GM18858 (cell line): ENCODE data around the gene HDAC1.
A peak's percentile ranks its signal among the peaks of the same experiment; 100 is the strongest.
"Not testable (repeated sequence)": the region's sequence is repeated elsewhere in the genome, so short reads cannot be mapped to it uniquely, and the experiment has no call there.

Experiments used
- ATAC-seq: cut with Tn5 transposase; IDR thresholded peaks from one replicate; pipeline ENCODE4 v1.9.1; 2021; ENCODE audit not compliant: unreplicated experiment

The HDAC1 gene

DNA sequence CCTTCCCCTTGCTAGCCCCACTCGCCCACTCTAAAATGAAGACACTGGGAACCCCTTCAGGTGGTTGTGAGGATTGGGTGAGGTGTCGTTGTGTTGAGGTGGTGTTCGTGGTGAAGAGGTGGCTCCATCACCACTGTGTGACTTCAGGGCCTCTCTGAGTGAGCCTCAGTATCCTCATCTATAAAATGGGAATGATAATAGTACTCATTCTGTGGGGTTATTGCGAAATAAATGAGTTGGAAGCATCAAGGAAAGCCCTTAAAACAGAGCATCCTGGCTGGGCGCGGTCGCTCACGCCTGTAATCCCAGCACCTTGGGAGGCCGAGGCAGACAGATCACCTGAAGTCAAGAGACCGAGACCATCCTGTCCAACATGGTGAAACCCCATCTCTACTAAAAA lies 50.8 kb downstream of the HDAC1 start:
- ATAC-seq = no peak

DNA sequence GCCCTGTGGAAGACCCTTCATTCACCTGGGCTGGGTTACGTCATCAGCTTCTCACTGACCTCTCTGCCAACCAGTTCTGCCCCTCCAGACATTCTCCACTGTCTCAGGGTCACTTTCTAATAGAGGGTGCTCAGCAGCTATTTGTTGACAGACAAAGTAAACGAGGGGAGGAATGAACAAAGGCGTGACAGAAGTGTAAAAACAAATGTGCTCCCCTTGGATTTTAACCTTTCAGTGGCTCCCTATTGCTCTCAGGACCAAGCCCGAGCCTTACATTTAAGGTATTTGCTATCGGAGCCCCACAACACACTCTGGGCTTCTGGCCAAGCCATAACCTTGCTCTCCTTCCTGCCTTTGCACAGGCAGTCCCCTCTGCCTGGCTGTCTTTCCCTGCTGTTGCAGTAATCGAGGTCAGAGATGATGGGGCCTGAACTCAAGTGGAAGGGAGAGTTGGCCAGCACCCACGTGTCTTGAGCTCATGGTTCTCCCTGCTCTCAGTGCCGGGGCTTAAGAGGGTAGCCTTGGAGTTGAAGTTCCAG lies 53.5 kb downstream of the HDAC1 start:
- no peak for ATAC-seq

DNA sequence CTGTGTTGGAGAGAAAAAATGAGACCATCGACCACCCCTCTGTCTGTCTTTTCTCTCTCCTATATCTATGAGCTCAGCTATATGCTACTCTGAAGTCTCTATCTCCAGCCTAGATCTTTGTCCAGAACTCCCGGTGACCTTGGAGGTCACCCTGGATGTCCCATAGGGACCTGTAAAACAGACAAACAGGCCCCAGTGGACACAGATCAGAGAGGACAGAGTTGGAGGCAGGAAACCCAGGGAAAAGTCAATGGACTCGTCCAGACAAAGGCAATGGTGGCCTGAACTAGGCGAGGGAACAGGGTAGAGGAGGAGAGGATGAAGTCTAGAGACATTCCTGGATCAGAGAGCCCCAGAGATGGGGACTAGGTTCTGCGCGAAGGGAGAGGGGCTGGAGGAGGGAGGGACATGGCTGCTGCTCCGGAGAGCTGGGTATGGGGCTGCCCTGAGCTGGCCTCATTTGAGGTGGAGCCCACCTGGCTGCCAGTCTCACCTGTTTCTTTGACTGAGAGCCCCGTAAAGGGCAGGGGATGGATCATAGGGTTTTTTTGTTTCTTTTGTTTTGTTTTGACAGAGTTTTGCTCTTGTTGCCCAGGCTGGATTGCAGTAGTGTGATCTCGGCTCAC lies 54.8 kb downstream of the HDAC1 start:
- no peak for ATAC-seq

DNA sequence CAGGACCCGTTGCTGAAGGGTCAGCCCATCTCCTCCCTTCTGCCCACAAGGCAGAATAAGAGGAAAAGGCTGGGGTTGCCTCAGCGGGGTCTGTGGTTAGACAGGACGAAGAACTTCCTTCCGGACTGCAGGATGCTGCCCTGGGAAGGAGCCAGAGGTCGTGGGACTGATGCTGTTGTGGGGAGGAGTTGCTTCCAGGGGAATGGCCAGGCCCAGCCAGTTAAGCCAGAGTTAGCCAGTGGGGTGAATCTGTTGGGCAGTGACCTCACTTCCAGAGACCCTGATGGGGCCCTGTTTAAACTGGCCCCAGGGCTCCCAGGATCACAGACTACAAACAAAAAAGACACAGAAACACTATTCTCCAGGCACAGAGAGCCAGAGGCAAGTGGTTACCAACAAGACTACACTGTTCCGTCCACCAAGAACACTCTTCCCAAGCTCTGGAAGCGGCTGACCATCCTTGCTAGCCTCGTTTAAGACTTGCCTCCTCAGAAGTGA lies 57.4 kb downstream of the HDAC1 start:
- ATAC-seq = no peak

DNA sequence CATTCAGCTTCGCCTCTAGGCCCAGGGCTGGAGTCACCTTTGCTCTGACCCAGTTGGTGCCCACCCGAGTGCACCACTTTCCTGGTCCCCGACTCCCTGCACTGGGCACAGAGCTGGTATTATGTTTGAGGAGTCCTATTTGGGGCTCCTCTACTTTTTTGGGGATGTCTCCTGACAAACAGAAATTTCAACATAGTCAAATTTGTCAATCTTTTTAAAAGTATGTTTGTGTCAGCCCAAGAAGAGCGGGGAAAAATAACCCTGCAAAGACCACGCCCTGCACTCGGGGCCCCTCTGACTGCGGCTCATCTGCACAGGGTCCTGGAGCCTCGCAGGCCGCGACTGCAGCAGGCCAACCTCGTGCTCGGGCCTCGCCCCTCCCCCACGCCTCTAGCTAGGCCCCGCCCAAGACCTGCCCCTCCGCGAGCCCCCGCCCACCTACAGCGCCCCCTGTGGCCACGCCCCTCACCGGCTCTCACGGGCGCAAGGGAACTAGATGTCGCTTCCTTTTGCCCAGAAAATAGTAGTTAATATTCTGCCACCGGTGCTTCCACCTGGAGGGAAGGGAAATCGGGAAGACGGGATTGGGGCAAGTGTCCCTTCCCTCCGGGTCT lies 59.0 kb downstream of the HDAC1 start:
- ATAC-seq = no peak

DNA sequence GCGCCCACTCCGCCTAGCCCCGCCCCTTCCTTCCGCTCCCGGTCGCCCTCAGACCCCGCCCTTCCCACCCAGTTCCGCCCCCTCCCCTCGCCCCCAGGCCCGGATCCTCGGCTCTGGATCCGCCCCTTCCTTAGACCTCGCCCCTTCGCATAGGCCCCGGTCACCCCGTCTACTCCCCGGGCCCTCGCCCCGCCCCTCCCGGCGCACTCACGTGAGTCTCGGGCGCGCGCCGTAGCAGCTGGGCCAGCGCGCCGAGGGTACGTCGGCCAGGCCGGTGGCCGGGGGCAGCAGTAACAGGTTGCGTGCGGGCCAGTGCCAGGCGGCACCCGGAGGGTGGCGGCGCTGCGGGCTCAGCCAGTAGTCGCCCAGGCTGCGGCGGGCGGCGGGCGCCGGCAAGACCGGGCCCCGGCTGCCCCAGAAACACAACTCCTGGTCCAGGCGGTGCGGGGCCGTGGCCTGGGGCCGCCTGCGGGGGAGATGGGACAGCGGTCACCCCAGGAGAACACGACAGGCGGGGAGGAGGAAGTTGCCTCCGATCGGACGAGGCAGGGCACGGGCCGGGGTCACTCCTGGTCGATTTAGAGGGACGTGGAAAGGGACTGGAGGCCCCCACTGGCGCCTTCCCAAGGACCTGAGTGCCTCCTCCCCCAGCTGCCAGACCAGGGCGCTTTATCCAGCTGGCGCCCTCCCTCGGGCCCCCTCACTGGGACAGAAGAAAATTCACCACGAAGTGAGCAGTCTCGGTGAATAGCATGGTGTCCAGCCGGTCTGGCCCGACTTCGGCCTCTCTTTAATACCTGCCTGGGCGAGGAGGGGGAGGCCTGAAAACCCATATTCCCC lies 59.7 kb downstream of the HDAC1 start:
- ATAC-seq = peak; percentile 75

DNA sequence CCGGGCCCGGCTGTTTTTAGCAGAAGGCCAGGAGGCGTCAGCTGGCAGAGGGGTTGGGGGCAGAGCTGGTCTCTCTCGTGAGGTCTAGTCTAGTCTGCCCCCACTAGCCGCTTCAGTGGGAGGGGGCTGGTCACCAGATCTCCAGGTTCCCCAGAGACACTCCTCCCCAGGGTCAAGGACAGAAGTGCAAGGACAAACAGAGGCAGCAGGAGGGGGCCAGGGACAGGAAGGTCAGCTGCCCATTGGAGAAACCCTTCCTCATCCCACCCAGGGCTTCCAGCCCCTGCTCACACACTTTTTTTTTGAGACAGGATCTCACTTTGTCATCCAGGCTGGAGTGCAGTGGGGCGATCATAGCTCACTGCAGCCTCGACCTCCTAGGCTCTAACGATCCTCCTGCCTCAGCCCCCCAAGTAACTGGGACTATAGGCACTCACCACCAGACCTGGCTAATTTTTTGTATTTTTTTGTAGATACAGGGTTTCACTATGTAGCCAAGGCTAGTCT lies 60.4 kb downstream of the HDAC1 start:
- ATAC-seq = no peak

DNA sequence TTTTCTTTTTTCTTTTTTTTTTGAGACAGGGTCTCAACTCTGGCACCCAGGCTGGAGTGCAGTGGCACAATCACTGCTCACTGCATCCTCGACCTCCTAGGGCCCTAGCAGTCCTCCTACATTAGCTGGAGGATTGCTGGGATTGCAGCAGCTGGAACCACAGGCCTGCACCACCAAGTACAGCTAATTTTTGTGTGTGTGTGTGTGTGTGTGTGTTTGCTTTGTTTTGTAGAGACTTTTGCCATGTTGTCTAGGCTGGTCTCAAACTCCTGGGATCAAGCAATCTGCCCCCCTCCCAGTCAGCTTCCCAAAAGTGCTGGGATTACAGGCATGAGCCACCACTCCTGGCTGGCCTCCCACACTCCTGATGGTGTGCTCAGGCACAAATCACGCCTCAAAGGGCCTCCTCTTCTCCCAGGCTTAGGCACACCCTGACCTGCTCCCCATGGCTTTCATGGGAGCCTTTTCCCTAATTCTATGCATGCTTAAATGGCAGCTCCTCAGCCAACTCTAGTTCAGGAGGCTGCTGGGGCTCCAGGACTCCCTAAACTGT lies 61.0 kb downstream of the HDAC1 start:
- ATAC-seq = no peak

DNA sequence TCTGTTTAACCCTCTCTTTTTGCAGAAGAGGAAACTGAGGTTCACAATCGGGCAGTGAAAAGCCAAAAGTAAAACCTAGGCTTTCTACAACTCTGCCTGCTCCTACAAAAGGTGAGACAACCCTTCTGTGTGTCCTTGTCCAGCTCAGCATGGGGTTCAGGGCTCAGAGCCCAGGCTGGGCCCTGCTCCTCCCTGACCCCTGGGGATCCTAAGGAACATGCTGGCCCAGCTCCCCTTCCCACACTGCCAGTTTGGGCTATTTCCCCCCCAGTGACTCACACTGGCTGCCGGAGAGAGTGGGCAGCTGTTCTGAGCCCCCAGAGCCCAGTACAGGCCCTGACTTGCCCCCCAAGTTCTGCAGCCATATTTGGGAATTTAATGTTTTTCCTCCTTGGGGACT lies 61.5 kb downstream of the HDAC1 start:
- no peak for ATAC-seq

DNA sequence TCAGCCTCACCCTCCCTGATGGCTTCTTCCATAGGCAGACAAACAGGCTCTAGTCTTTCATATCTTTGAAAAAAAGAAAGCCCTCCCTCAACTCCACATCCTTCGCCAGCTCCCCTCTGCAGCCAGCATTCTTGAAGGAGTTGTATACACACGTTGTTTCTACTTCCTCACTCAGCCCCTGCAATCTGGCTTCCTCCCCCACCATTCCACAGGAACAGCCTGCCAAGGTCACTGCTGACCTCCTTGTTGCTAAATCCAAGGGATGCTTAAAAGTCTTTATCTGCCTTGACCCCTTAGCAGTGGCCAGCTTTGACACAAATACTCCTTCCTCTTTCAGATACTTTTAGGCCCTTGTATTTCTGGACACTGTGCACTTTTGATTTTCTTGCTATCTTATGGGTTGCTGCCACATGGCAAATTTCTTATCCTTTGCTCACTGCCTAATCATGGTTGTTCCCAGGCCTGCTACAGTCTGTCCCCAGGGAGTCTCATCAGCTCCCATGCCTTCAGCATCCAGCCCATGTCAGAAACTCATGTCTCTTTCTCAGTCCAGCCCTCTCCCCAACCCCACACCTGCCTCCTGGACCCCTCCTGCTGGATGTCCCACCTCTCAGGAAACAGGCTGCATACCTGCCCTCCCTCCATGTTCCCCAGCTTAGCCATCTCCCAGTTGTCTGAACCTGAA lies 62.1 kb downstream of the HDAC1 start:
- ATAC-seq = no peak

DNA sequence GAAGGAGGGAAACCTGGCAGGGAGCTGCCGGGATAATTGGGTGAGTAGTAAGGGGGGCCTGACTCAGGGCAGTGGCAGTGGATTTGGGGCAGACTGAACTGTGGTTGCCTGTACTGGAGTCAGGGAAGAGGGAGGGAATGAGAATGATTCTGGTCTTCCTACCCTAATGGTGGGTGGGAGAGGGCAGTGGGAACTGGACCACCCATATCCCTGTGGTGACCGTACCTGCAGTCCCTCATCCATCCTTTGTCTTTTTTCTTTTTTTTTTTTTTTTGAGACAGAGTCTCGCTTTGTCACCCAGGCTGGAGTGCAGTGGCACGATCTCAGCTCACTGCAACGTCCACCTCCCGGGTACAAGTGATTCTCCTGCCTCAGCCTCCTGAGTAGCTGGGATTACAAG lies 63.9 kb downstream of the HDAC1 start:
- not testable (repeated sequence) for ATAC-seq

DNA sequence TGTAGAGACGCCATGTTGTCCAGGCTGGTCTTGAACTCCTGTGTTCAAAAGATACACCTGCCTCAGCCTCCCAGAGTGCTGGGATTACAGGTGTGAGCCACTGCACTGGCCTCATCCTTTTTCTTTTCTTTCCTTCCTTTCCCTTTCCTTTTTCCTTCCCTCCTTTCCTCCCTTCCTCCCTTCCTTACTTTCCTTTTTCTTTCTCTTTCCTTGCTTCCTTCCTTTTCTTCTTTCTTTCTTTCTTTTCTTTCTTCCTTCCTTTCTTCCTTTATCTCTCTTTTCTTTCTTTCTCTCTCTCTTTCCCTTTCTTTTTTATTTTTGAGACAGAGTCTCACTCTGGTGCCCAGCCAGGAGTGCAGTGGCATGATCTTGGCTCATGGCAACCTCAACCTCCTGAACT lies 64.6 kb downstream of the HDAC1 start:
- no peak for ATAC-seq

DNA sequence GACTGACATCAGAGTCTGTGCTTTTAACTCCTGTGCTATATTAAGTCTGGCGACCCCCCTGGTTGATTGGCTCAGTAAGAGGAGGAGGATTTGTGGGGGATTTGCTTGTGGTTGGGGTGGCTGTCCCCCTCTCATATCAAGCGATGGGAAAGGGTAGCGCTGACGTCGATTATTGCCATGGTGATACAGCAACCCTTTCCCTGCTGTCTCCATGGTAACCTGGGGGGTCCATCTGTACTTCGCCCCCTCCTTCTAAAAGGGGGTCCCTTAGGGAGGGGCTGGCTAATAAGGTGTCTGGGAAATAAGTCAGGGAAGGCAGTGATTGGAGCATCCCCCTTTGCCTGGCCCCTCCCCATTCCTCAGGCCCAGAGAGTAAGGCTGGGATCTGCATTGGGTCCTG lies 65.7 kb downstream of the HDAC1 start:
- ATAC-seq = no peak

DNA sequence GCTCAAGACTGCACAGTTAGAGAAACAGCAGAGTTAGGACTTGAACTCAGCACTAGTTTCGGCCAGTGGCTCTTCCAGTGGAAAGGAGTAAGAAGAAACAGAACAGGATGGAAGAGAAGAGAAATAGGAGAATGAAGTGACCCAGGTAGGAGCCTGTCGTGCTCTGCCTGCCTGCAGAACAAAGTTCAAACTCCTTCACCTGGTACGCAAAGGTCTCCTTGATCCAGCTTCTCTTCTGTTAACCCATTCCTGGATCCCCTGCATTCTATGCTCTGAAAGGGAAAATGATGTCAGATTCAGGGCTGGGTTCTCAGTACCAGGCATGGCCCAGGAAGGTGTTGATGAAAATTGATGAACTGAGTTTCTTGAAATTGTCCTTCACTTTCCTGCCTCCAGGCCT lies 66.6 kb downstream of the HDAC1 start:
- no peak for ATAC-seq

DNA sequence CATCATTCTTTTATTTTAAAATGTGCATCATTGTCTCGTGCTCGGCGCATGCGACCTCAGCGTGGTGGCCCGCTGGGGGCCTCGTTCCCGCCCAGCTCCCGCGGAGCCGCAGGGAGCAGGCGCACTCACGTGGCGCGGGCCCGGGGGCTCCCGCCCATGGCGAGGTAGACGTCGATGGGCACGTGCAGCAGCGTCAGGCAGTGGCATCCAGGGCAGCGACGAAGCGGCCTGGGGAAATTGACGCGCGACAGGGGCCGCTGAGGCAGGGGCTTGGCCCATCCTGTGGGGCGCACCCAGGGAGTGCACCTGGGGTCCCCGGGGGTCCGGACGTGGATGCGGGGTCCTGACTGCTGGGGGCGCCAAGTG lies 69.4 kb downstream of the HDAC1 start:
- no peak for ATAC-seq

DNA sequence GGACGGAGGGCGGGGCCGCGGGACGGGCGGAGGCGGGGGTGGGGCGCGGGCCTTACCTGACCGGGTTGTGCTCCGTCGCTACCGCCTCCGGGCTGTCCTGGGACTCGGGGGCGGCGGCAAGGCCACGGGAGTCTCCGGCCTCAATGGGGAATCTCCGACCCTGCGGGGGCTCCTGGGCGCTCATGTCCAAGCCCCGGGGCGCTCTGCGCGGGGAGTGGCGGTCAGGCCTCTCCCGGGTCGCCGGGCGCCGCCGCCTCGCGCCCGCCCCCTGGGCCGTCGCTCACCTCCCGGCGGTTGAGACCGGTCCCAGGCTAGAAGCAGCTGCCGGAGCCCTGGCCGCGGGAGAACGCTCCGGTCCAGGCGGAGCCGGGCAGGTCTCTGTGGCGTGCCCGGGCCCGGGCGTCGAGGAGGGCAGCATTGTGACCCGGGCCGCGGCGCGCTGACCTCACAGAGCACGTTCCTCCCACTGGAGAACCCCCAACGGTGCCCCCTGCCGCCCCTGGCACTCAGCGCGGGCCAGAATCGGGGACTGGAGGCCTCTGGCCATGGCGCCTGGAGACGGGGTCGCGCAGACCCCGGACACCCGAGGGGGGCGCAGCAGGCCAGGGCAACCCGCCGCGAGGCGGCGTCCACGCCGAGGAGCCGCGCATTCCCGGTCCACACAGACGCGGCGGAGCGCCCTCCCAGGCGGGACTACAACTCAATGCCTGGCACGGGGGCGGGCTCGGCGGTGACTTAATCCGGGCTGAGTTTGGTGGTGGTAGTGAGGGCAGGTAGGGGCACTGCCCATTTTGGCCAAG lies 70.0 kb downstream of the HDAC1 start:
- no peak for ATAC-seq

DNA sequence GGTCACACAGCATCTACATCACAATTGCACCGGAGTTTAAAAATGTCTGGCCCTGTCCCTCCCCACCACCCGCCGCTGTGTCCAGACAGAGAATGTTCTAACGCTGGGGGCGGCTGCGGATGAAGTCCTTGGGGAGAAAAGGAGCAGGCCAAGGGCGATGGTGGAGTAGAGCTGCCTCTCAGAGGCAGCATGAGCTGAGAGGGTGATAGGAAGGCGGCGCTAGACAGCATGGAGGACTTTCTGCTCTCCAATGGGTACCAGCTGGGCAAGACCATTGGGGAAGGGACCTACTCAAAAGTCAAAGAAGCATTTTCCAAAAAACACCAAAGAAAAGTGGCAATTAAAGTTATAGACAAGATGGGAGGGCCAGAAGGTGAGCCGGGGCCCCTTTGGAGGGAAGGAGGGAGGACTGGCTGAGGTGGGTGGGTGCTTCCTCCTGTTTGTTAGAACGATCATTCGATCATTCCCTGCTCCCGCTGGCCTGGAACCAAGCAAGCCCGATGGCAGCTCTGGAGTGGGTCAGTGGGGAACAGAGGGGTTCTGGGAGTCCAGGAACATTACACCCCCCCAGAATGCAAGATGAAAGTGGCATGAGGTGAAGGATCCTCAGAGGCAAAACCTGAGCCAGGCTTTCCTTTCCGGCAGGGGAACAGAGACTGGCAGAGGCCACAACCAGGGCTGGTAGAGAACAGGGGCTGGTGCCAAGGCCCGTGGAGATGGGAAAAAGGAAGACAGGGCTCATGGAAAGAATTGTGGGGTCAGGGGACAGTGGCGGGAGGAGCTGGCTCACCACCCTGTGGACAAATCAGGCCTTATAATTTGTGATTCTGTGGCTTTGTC lies 70.8 kb downstream of the HDAC1 start, which contains the start of the genes FAM229A and TSSK3:
FAM229A (minus strand) TSS at position 12 of the 840 bp plus-strand sequence. CDS start 394 bp downstream, outside the sequence.
TSSK3 (plus strand) TSS at position 66 of the 840 bp plus-strand sequence; CDS start at position 229, 163 bp downstream.
- ATAC-seq = no peak

DNA sequence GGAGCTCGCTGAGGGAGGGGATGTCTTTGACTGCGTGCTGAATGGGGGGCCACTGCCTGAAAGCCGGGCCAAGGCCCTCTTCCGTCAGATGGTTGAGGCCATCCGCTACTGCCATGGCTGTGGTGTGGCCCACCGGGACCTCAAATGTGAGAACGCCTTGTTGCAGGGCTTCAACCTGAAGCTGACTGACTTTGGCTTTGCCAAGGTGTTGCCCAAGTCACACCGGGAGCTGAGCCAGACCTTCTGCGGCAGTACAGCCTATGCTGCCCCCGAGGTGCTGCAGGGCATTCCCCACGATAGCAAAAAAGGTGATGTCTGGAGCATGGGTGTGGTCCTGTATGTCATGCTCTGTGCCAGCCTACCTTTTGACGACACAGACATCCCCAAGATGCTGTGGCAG lies 71.8 kb downstream of the HDAC1 start:
- no peak for ATAC-seq

DNA sequence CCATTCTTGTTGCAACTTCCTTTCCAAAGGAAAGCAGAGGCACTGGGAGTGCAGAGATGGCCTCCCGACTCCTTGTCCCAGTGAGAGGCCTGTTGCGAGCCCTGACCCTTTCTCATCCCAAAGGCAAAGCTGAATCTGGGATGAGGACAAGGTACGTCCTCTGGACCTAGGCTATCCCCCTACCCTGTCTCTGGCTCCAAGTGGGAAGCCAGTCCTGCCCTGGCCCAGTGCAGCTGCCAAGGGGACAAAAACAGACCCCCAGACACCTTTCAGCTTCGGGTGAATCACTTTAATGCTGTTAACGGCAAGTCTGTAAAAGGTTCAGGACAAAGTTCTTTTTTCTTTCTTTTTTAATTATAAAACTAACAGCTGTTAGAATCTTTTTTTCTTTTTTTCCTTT lies 73.0 kb downstream of the HDAC1 start:
- no peak for ATAC-seq
